HTERT RPE-1 (cell line): ENCODE results near the gene CNOT4.
"Not testable (repeated sequence)": the region's sequence is repeated elsewhere in the genome, so short reads cannot be mapped to it uniquely, and the experiment has no call there.

ENCODE experiments used
- in situ Hi-C: fragments of 300-500 bp; cut with MboI; formaldehyde crosslinking; loops from 4 replicates; pipeline ENCODE4 v1.14.3; 2020; ENCODE audit warnings: low sequenced_read_pairs

Gene CNOT4

GRCh38 chr7:135514856-135515255 is 5.0 kb upstream of the CNOT4 start:
- in situ Hi-C loops, result no loop called here

- in situ Hi-C loops, result no loop called here
Measured at GRCh38 chr7:135512135-135512887, 2.4 kb upstream of the CNOT4 start.

GRCh38 chr7:135510592-135511183 is 786 bp upstream of the CNOT4 start:
- in situ Hi-C loops, result no loop called here

- in situ Hi-C loops, result no loop called here
Measured at GRCh38 chr7:135509589-135509838, 388 bp downstream of the CNOT4 start.

DNA sequence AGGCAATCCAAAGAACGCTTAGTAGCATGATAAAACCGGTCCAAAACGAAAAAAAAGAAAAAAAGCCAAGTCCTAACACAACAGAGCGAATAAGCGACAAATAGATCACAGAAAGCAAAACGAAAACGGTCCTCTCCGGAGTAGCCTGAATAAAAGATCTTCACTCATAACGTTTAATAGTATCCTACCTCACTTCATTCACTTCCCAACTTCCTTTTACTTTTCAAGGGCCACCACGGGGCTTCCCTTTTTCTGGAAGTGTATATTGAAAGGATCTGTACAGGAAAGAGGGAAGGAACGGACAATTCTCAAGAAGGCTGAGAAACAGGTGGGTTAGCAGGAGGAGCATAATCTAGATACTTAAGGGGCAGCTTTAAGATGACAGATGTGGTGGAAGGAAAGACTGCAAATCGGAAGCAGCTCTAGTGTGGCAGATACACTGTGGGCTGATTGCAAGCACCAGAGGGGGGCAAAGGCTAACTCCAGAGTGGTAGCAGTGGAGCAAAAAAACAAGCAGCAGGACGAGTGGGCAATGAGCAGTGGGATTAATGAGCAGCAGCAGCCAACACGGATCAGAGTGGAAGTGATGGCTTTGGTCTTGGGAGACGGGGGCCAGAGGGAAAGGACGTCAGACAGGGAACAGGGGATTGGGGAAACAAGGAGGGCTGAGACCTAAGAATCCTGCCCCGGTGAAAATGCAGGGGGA is 866 bp downstream of the CNOT4 start:
- in situ Hi-C loops, result no loop called here

GRCh38 chr7:135501402-135501801 is 8.5 kb downstream of the CNOT4 start:
- in situ Hi-C loops, result no loop called here

- in situ Hi-C loops, result no loop called here
Measured at GRCh38 chr7:135499818-135500217, 10.1 kb downstream of the CNOT4 start.

DNA sequence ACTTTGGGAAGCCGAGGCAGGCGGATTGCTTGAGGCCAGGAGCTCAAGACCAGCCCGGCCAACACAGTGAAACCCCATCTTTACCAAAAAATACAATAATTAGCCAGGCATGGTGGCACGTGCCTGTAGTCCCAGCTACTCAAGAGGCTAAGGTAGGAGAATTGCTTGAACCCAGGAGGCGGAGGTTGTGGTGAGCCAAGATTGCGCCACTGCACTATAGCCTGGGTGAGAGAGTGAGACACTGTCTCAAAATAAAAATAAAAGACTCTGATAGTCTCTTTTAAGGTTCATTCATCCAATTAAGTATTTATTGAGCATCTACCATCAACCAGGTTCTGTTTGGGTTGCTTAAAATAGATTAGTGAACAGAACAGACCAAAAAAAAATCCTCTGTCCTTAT is 12.7 kb downstream of the CNOT4 start:
- in situ Hi-C loops, result not testable (repeated sequence)

DNA sequence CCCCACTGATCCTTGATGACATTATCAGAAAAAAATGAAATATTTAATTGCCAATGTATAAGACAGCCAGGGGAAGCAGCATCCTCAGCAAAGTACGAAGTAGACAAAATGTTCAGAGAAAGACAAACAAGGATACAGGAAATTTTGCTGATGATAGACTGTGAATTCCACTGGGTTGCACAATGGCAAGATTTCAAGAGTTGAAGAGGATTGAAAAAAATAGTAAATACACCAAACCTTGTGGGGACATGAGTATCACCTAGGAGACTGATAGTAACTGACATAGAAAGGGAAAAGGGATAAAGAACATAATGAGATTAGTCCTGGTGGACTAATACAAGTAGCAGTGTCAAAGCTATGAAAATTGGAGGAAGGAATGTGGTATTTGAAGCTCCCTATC is 16.5 kb downstream of the CNOT4 start:
- in situ Hi-C loops, result no loop called here

GRCh38 chr7:135492151-135492550 is 17.8 kb downstream of the CNOT4 start:
- in situ Hi-C loops, result no loop called here

GRCh38 chr7:135490783-135491182 is 19.1 kb downstream of the CNOT4 start:
- in situ Hi-C loops, result no loop called here

DNA sequence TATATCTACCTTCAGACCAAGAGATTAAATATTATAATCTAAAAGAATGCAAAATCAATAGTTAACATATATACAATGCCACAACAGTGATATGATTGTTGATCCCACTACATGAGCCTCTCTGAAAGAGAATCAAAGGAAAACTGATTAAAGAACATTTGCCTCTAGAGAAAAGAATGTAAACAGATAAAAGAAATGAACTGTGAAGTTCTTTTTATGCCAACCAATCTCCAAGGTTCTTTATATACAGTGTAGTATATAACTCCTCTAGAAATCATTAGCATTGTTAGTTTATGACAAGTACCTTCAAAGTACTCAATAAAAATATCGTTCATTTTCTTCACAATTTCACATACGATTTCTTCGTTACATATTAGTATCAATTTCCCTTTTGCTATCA is 20.1 kb downstream of the CNOT4 start:
- in situ Hi-C loops, result no loop called here

DNA sequence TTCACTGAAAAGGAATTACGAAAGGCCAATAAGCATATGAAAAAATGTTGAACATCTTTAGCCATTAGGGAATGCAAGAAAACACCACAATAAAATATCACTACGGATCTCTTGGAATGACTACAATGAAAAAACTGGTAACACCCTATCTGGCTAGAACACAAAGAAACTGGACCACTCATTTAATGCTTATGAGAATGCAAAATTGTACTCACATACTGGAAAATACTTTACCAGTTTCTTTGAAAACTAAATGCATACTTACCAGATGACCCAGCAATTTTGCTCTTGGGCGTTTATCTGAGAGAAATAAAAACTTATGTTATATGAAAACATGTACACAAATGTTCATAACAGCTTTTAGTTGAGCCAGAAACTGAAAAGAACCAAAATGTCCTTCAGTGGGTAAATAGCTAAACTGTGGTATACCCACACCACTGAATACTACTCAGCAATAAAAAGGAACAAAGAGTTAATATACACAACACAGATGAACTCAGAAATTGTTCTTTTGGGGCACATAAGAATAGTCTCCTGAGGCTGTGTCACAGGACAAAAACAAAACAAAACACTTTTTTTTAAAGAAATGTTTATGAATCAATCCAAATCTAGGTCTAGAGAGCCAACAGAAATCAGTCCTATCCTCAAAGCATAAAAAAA is 23.5 kb downstream of the CNOT4 start:
- in situ Hi-C loops, result no loop called here

GRCh38 chr7:135481598-135481979 is 28.3 kb downstream of the CNOT4 start:
- in situ Hi-C loops, result no loop called here

DNA sequence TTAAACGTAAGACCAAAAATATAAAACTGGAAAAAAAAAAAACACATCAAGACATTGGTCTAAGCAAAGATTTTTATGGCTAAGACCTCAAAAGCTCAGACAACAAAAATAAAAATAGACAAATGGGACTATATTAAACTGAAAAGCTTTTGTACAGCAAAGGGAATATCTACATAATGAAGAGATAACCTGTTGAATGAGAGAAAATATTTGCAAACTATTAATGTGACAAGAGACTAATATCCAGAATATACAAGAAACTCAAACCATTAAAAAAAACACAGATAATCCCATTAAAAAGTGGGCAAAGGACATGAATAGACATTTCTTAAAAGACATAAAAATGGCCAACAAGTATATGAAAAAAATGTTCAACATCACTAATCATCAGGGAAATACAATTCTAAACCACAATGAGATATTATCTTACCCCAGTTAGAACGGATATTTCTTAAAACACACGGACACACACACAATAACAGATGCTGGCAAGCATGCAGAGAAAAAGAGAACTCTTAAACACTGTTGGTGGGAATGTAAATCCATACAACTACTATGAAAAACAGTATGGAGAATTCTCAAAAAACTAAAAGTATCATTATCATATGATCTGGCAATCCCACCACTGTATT is 28.8 kb downstream of the CNOT4 start:
- in situ Hi-C loops, result no loop called here

DNA sequence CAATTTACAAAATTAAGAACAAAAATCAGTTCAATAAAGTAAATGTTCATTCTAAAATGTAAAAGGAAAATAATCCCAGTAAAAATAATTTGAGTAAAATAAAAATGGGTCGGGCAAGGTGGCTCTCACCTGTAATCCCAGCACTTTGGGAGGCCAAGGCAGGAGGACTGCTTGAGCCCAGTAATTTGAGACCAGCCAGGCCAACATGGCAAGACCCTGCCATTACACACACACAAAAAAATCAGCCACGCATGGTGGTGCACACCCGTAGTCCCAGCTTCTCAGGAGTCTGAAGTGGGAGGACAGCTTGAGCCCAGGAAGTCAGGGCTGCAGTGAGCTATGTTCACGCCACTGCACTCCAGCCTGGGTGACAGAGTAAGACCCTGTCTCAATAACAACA is 34.4 kb downstream of the CNOT4 start:
- in situ Hi-C loops, result no loop called here

DNA sequence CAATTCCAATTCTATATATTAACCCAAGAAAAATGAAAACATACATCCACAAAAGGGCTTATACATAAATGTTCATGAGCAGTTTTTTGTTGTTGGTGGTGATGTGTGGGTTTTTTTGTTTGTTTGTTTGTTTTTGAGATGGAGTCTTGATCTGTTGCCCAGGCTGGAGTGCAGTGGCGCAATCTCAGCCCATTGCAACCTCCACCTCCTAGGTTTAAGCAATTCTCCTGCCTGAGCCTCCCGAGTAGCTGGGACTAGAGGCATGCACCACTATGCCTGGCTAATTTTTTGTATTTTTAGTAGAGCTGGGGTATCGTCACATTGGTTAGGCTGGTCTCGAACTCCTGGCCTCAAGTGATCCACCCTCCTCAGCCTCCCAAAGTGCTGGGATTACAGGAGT is 40.2 kb downstream of the CNOT4 start:
- in situ Hi-C loops, result not testable (repeated sequence)

GRCh38 chr7:135467207-135467711 is 42.6 kb downstream of the CNOT4 start:
- in situ Hi-C loops, result no loop called here

- in situ Hi-C loops, result no loop called here
Measured at GRCh38 chr7:135466442-135467206, 43.3 kb downstream of the CNOT4 start.

GRCh38 chr7:135463908-135464307 is 46.0 kb downstream of the CNOT4 start:
- in situ Hi-C loops, result no loop called here
